DMS114 treated with DMSO at 0.1 percent for 48 hours (cell line): Measurements from ENCODE around the gene DDO.
"Not testable (repeated sequence)": the region's sequence is repeated elsewhere in the genome, so short reads cannot be mapped to it uniquely, and the experiment has no call there.

Experiments used
- DNase-seq: peaks from one replicate; lab custom pipeline; 2025; ENCODE audit not compliant: unreplicated experiment; lab: John Stamatoyannopoulos, UW

The DDO gene

GRCh38 chr6:110415086-110415916 lies at the start of gene DDO:
TSS of gene DDO (minus strand) at chr6:110415575. CDS start at chr6:110413462, 2,113 bp downstream.
- no peak for DNase-seq

GRCh38 chr6:110462884-110463481 lies 47.6 kb upstream of the DDO start:
- no peak for DNase-seq

GRCh38 chr6:110461376-110461775 lies 46.0 kb upstream of the DDO start:
- no peak for DNase-seq

GRCh38 chr6:110459137-110459536 lies 43.8 kb upstream of the DDO start:
- no peak for DNase-seq

DNA sequence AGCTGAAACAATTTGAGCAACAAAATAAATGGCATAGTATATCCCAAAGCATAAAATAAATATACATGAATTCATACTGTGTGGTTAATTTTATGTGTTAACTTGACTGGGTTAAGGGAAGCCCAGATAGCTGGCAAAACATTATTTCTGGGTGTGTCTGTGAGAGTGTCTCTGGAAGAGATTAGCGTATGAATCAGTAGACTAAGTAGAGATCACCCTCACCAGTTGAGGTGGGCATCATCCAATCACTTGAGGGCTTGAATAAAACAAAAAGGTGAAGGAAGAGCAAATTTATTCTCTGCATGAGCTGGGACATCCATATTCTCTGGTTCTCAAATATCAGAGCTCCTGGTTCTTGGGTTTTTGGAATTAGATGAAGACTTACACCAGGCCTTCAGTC lies 43.1 kb upstream of the DDO start:
- DNase-seq: no peak

DNA sequence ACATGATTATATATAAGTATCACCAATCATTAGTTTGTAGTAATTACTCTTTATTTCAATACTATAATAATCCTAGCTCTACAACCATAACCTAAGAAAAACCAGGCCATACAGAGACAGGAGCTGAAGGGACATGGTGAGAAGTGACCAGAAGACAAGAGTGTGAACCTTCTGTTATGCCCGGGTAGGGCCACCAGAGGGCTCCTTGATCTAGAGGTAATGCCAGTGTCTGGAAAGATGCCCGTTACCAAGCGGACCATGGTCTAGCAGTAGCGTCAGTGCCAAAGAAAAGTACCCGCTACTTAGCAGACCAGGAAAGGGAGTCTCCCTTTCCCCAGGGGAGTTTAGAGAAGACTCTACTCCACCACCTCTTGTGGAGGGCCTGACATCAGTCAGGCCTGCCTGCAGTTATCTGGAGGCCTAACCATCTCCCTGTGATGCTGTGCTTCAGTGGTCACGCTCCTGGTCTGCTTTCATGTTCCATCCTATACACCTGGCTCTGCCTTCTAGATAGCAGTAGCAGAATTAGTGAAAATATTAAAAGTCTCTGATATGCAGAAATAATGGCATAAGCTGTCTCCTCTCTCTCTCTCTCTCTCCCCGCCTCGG lies 42.3 kb upstream of the DDO start:
- DNase-seq: not testable (repeated sequence)

DNA sequence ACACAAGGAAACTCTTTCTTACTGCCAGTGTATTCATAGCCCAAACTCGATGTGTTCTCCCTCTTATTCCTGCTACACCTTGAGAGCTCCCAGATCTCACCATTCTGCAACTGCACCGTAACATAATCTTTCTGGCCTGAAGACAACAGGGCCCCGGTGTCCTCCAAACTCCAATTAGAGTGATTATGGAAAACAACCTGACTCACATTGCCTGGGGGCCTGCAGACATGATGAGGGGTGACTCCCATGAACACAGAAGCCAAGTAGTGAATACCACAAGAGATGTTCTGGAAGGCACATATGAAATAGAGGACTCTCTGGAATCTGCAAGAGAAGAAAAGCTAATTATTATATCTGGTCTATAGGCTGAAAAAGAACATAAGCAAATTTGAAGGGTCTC lies 41.3 kb upstream of the DDO start:
- no peak for DNase-seq

DNA sequence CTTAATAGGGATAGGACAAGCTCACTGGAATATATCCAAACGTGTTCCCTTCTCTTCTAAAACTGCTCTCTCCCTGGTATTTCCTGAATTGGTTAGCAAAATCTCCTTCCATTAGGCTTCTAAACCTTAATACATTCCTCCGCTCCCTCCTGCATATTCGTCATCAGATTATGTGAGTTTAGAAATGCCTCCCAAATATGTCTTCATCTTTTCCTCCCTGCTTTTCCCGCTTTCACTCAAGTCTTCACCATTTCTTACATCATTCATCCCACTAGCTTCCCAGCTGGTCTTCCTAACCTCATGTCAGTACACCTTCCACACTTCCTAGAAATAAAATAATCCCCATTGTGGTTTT lies 34.1 kb upstream of the DDO start:
- no peak for DNase-seq

GRCh38 chr6:110448846-110449540 lies 33.6 kb upstream of the DDO start:
- DNase-seq: no peak

- no peak for DNase-seq
These were observed 32.4 kb upstream of the DDO start for GRCh38 chr6:110447761-110448160.

GRCh38 chr6:110446405-110446804 lies 31.0 kb upstream of the DDO start:
- no peak for DNase-seq

DNA sequence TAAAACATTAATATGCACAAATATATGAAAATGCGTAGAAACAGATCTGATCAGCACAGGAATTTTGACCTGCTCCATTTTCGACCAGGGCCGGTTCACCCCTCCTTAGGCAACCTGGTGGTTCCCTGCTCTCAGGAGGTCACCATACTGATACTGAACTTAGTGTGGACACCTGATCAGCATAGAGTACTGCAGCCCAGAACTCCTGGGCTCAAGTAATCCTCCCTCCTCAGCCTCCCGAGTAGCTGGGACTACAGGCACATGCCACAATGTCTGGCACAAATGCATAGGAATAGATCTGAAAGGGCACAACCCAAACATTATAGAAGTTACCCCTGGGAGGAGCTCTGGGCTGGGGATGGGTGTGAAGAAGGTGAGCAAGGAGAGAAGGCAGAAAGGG lies 24.7 kb upstream of the DDO start:
- DNase-seq: no peak

DNA sequence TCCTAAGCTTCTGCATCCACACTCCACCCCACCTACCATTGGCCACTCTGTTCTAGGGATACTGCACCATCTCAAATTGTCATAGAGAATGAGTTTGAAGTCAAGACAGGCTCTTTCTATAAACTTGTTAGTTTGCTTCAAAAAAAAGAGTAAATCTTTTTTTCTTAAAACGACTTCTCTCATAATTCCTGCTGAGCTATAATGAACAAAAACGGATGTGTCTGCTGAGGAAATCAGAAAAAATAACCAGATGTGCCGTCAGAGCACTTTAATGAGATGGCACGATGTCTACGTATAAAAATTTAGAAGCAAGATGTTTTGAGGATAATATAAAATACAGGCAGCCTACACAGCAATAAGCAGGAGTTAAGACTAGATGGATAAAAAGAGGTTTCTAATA lies 24.0 kb upstream of the DDO start:
- no peak for DNase-seq

DNA sequence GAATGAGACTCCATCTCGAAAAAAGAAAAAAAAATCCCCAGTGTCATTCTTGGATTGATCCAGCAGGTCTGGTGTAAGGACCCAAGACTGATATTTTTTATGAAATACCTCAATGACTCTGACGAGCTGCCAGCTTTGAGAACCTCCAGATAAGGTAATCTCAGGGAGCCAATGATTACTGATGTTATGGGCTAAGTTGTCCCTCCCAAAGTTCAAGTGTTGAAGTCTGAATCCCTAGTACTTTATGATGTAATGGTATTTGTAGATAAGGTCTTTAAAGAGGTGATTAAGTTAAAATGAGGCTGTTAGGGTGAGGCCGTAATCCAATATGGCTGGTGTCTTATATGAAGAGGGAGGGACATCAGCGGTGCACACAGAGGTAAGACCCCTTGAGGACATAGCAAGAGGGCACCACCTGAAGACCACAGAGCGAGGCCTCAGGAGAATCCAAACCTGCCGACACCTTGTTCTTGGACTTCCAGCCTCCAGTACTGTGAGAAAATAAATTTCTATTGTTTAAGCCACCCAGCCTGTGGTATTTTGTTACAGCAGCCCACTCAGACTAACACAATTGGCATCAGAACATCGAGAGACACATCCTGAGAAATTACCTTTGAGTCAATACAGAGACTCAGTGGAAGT lies 19.7 kb upstream of the DDO start:
- no peak for DNase-seq

GRCh38 chr6:110432285-110432900 lies 17.0 kb upstream of the DDO start:
- no peak for DNase-seq

DNA sequence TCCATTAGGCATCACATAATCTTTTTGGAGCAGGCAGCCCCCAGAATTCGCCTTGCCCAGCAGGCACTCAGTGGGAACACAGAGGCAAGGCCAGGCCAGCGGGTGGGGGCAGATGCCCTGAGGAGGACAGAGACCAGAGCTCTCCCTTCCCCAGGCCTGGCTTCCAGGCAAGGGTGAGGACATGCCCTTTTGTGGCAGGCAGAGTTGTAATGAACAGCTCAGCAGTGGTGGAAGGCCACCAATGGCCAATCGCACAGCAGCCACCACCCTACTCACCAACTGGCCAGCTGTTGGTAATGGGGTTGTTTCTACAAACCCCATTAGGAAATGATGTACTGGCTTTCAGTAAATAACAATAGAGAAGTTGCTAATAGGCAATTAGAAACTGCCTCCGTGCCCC lies 15.4 kb upstream of the DDO start:
- DNase-seq: no peak

GRCh38 chr6:110430236-110430635 lies 14.9 kb upstream of the DDO start:
- no peak for DNase-seq

DNA sequence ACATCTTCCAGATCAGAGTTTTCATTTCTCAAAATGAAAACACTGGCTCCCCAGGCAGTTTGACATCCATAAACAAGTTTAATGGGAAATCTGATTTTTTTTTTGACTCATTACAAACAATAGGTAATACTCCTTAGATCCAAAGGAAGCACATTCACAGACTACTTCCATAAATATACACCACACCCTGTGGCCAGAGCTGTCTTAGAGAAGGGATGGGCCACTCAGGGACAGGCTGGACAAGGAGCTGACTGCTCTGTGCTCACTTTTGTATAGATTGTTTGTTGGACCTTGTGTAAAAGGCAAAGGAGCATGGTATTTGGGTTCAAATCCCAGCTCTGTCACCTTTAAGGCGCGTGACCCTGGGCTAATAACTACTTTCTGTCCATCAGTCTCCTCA lies 12.8 kb upstream of the DDO start:
- no peak for DNase-seq

- no peak for DNase-seq
These were observed 10.4 kb upstream of the DDO start for GRCh38 chr6:110425816-110426215.

GRCh38 chr6:110422444-110422822 lies 7.1 kb upstream of the DDO start:
- no peak for DNase-seq
